ENCODE measurements around the gene EFNB3.
A peak's percentile ranks its signal among the peaks of the same experiment; 100 is the strongest.

The EFNB3 gene

DNA sequence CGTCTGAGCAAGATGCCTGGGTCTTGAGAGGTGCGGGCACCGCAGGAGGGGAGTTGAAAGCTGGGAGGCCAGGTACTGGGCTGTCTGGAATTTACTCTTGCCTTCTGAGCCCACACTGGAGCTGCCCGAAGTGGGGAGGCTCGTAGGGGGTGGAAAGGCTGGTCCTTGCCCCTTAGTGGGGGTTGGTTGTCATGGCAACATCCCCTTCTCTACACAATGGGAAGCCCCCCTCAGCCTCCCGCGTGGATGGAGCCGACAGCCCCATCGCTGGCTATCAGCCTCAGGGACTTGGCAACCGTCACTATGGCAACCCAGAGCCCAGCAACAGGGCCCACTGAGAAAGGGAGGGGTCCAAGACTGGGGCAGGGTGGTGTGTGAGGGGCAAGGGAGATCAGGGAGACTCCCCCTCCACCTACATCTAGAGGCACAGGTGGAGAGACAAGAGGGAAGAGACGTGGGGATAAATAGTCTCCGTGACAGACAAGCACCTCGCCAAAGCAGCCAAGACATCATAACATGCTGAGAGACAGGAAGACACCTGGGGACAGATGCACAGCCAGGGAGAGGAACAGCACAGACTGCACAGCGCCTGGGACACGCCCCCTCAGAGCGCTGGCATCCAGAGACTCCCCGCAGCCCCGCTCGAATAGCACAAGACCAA lies 7.2 kb downstream of the EFNB3 start:
- no peak overlapping the region for H3K9ac ChIP-seq (ENCODE audit: low read depth, low read length, poor library complexity)
- no peak overlapping the region for H2BK12ac ChIP-seq (ENCODE audit: low read length)
- H4K8ac ChIP-seq (ENCODE audit: low read depth, low read length): no peak overlapping the region
- H2BK120ac ChIP-seq (ENCODE audit: low read depth, low read length): no peak overlapping the region
- peaks cover 5% of the 10 kb centered on the region for H3K79me1 ChIP-seq (ENCODE audit: low read depth, low read length)
- no peaks in the 10 kb centered on the region for H3K9me3 ChIP-seq (replicated peaks in 1 of 2; ENCODE audit: control insufficient read depth in 2 of 2, insufficient read depth in 1 of 2, low read depth in 1 of 2, low read length in 2 of 2)
- no peak overlapping the region for H4K91ac ChIP-seq (ENCODE audit: low read depth, low read length, poor library complexity)
- H3K4me3 ChIP-seq (ENCODE audit: low read length in 2 of 2): no peak overlapping the region
- H3K4me1 ChIP-seq (ENCODE audit: control insufficient read depth in 2 of 2, insufficient read depth in 1 of 2, low read depth in 1 of 2, low read length in 2 of 2): peaks cover 39 to 56% of the 10 kb centered on the region in 2 donors
- no peak overlapping the region for H3K14ac ChIP-seq (ENCODE audit: low read length)
- peak overlapping the region; percentile 41 for H3K4me2 ChIP-seq (ENCODE audit: insufficient read depth, low read length, poor library complexity, severe bottlenecking)
- H3K27ac ChIP-seq (replicated peaks; ENCODE audit: low read length): peak overlapping the region; percentile 56
- H3K18ac ChIP-seq (ENCODE audit: low read length): peak overlapping the region; percentile 39
- no peak overlapping the region for H3K4ac ChIP-seq (ENCODE audit: low read length)
- H3K36me3 ChIP-seq (replicated peaks in 1 of 2; ENCODE audit: control insufficient read depth in 2 of 2, insufficient read depth in 2 of 2, low read length in 2 of 2): peaks cover 0 to 24% of the 10 kb centered on the region in 2 donors
- no peak overlapping the region for H2BK15ac ChIP-seq (ENCODE audit: low read length)
- peak overlapping the region; percentile 48 for H2AK5ac ChIP-seq (ENCODE audit: low read depth, low read length)
- H3K27me3 ChIP-seq (ENCODE audit: control insufficient read depth in 3 of 3, insufficient read depth in 3 of 3, low read depth in 1 of 3, low read length in 3 of 3): no peaks in the 10 kb centered on the region
- H2AFZ ChIP-seq (ENCODE audit: low read length): no peak overlapping the region
- DNase-seq (ENCODE audit: low spot score): peak; percentile 76
- no peak overlapping the region for H3K23ac ChIP-seq (ENCODE audit: low read depth, low read length, poor library complexity)
- H2BK5ac ChIP-seq (ENCODE audit: low read length): no peak overlapping the region
- no CpG with 5 or more reads among the region's 19 CpGs for WGBS, 2 donors (ENCODE audit: extremely low coverage in 2 of 2, insufficient read length in 2 of 2, insufficient replicate concordance in 1 of 2)

DNA sequence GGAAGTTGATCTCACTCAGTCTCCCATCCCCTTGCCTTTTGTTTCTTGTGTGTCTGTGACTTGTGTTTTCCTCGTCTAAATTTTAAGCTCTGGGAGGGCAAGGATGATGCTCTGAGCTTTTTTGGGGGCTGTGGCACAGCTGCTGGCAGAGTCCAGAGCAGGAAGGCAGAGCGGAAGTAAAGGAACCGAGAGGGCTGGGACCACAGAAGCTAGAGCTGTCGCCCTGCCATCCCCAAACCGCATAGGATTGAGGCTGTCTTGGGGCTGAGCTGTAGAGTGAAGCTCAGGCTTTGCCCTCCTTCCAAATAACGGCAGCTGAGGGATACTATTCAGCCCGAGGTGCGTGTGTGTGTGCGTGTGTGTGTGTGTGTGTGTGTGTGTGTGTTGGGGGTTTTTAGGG lies 8.8 kb downstream of the EFNB3 start:
- H2BK12ac ChIP-seq (ENCODE audit: low read length): no peak overlapping the region
- H2AK5ac ChIP-seq (ENCODE audit: low read depth, low read length): no peak overlapping the region
- DNase-seq (ENCODE audit: low spot score): no peak
- H3K18ac ChIP-seq (ENCODE audit: low read length): no peak overlapping the region
- H3K4me3 ChIP-seq (ENCODE audit: low read length in 2 of 2): no peak overlapping the region
- no peak overlapping the region for H3K4ac ChIP-seq (ENCODE audit: low read length)
- no peak overlapping the region for H3K14ac ChIP-seq (ENCODE audit: low read length)
- H3K27me3 ChIP-seq (ENCODE audit: control insufficient read depth in 3 of 3, insufficient read depth in 3 of 3, low read depth in 1 of 3, low read length in 3 of 3): peaks cover 0 to 8% (median 2%) of the 10 kb centered on the region in 3 experiments
- WGBS, 2 donors (ENCODE audit: extremely low coverage in 2 of 2, insufficient read length in 2 of 2, insufficient replicate concordance in 1 of 2): no CpG with 5 or more reads among the region's 9 CpGs
- no peak overlapping the region for H4K91ac ChIP-seq (ENCODE audit: low read depth, low read length, poor library complexity)
- H3K9ac ChIP-seq (ENCODE audit: low read depth, low read length, poor library complexity): no peak overlapping the region
- no peak overlapping the region for H3K27ac ChIP-seq (replicated peaks; ENCODE audit: low read length)
- H2AFZ ChIP-seq (ENCODE audit: low read length): no peak overlapping the region
- H3K36me3 ChIP-seq (replicated peaks in 1 of 2; ENCODE audit: control insufficient read depth in 2 of 2, insufficient read depth in 2 of 2, low read length in 2 of 2): peaks cover 0 to 18% of the 10 kb centered on the region in 2 donors
- H2BK15ac ChIP-seq (ENCODE audit: low read length): no peak overlapping the region
- H3K79me1 ChIP-seq (ENCODE audit: low read depth, low read length): no peaks in the 10 kb centered on the region
- no peak overlapping the region for H2BK5ac ChIP-seq (ENCODE audit: low read length)
- H3K4me1 ChIP-seq (ENCODE audit: control insufficient read depth in 2 of 2, insufficient read depth in 1 of 2, low read depth in 1 of 2, low read length in 2 of 2): peaks cover 43 to 64% of the 10 kb centered on the region in 2 donors
- H2BK120ac ChIP-seq (ENCODE audit: low read depth, low read length): no peak overlapping the region
- no peak overlapping the region for H4K8ac ChIP-seq (ENCODE audit: low read depth, low read length)
- H3K4me2 ChIP-seq (ENCODE audit: insufficient read depth, low read length, poor library complexity, severe bottlenecking): no peak overlapping the region
- no peaks in the 10 kb centered on the region for H3K9me3 ChIP-seq (replicated peaks in 1 of 2; ENCODE audit: control insufficient read depth in 2 of 2, insufficient read depth in 1 of 2, low read depth in 1 of 2, low read length in 2 of 2)
- no peak overlapping the region for H3K23ac ChIP-seq (ENCODE audit: low read depth, low read length, poor library complexity)

DNA sequence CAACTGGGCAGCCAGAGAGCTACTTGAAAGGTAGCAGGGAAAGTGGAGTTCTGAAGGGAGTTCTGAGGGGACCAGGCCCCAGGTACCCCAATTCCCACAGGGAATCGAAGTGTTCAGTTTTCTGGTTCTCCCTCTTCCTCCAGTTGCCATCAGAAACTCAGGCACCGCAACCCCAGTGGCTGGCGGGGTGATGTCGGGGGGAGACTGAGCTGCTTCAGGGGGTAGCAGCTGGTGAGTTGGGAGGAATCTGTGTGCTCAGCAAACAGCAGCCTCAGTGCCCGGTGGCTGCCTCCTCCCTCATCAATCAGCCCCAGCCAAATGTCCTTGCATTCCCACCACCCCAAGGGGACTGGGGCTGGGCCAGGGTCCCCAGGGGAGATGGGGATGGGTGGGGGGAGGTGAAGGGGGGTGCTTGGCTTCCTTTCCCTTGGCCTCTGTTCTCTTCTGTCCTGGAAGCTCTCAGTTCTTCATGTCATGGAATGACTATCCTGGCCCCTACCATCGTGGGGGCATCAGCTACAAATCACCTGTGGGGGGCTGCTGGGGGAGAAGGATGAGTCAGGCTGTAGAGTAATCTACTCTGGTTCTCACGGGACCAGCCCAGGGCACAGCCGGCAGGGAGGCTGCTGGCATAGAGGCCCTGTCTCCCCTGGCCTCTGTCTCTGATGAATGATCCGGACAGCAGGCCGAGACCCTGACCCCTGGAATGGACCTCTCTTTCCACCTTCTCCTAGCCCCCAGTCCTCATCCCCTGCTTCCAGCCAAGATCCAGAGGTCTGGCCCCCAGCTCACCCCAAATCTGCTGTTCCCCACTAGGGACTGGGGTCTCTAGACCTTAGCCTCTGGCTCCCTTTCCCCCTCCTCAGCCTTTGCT lies 10.0 kb downstream of the EFNB3 start:
- peak overlapping the region; percentile 16 for H3K18ac ChIP-seq (ENCODE audit: low read length)
- no peak overlapping the region for H2AFZ ChIP-seq (ENCODE audit: low read length)
- no peak overlapping the region for H3K14ac ChIP-seq (ENCODE audit: low read length)
- H3K27ac ChIP-seq (replicated peaks; ENCODE audit: low read length): no peak overlapping the region
- no peaks in the 10 kb centered on the region for H3K79me1 ChIP-seq (ENCODE audit: low read depth, low read length)
- no peak overlapping the region for H3K23ac ChIP-seq (ENCODE audit: low read depth, low read length, poor library complexity)
- no peak overlapping the region for H4K8ac ChIP-seq (ENCODE audit: low read depth, low read length)
- peak overlapping the region; percentile 24 for H2BK15ac ChIP-seq (ENCODE audit: low read length)
- no peak overlapping the region for H2BK5ac ChIP-seq (ENCODE audit: low read length)
- no peak overlapping the region for H2BK120ac ChIP-seq (ENCODE audit: low read depth, low read length)
- H3K9ac ChIP-seq (ENCODE audit: low read depth, low read length, poor library complexity): no peak overlapping the region
- no peak for DNase-seq (ENCODE audit: low spot score)
- no peak overlapping the region for H3K4ac ChIP-seq (ENCODE audit: low read length)
- peaks cover 0 to 1% of the 10 kb centered on the region in 2 donors for H3K9me3 ChIP-seq (replicated peaks in 1 of 2; ENCODE audit: control insufficient read depth in 2 of 2, insufficient read depth in 1 of 2, low read depth in 1 of 2, low read length in 2 of 2)
- WGBS, 2 donors (ENCODE audit: extremely low coverage in 2 of 2, insufficient read length in 2 of 2, insufficient replicate concordance in 1 of 2): no CpG with 5 or more reads among the region's 10 CpGs
- peaks cover 0 to 10% of the 10 kb centered on the region in 2 donors for H3K36me3 ChIP-seq (replicated peaks in 1 of 2; ENCODE audit: control insufficient read depth in 2 of 2, insufficient read depth in 2 of 2, low read length in 2 of 2)
- no peak overlapping the region for H3K4me2 ChIP-seq (ENCODE audit: insufficient read depth, low read length, poor library complexity, severe bottlenecking)
- H3K27me3 ChIP-seq (ENCODE audit: control insufficient read depth in 3 of 3, insufficient read depth in 3 of 3, low read depth in 1 of 3, low read length in 3 of 3): peaks cover 0 to 15% (median 2%) of the 10 kb centered on the region in 3 experiments
- H3K4me3 ChIP-seq (ENCODE audit: low read length in 2 of 2): no peak overlapping the region
- H4K91ac ChIP-seq (ENCODE audit: low read depth, low read length, poor library complexity): peak overlapping the region; percentile 65
- H2AK5ac ChIP-seq (ENCODE audit: low read depth, low read length): peak overlapping the region; percentile 69
- H2BK12ac ChIP-seq (ENCODE audit: low read length): no peak overlapping the region
- peaks cover 48 to 68% of the 10 kb centered on the region in 2 donors for H3K4me1 ChIP-seq (ENCODE audit: control insufficient read depth in 2 of 2, insufficient read depth in 1 of 2, low read depth in 1 of 2, low read length in 2 of 2)

Data from neuronal stem cell (in vitro differentiated cells).